ENCODE measurements around the gene SEMA5B.

Gene SEMA5B

GRCh38 chr3:122962149-122962548 lies 65.4 kb downstream of the SEMA5B start:
- H3K27ac ChIP-seq (ENCODE audit: low read length): no peak overlapping the region
- H3K4me1 ChIP-seq (ENCODE audit: control insufficient read depth, low read depth, low read length): peaks cover 33% of the 10 kb centered on the region
- H3K4me3 ChIP-seq (ENCODE audit: low read length): no peak overlapping the region
- no peaks in the 10 kb centered on the region for H3K9me3 ChIP-seq (ENCODE audit: control insufficient read depth, low read depth, low read length)
- H3K36me3 ChIP-seq (ENCODE audit: control insufficient read depth, low read depth, low read length): no peaks in the 10 kb centered on the region
- no peak overlapping the region for H3K9ac ChIP-seq (ENCODE audit: low read length)
- no peaks in the 10 kb centered on the region for H3K27me3 ChIP-seq (ENCODE audit: control insufficient read depth, insufficient read depth, low read length)

DNA sequence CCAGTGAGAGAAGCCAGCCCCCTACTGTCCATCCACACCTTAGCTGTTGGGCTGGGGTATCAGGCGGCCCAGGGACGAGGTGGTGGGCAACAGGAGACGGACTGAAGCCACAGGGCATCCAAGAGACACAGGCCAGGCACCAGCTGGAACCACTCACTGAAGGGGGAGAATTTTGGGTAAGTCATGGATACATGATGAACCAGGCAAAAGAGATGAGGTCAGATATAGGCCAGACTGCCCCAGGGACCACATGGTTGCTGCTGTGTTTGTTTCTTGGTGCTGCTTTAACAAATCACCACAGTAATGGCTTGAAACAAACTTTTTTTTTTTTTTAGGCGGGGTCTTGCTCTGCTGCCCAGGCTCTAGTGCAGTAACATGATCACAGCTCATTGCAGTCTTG lies 66.4 kb downstream of the SEMA5B start:
- Histone ChIP-seq H3K36me3 (ENCODE audit: control insufficient read depth, low read depth, low read length) (no peaks in the 10 kb centered on the region), H3K4me1 (ENCODE audit: control insufficient read depth, low read depth, low read length) (peaks cover 40% of the 10 kb centered on the region), H3K27ac (ENCODE audit: low read length) (no peak overlapping the region), H3K9ac (ENCODE audit: low read length) (no peak overlapping the region), H3K4me3 (ENCODE audit: low read length) (no peak overlapping the region), H3K9me3 (ENCODE audit: control insufficient read depth, low read depth, low read length) (no peaks in the 10 kb centered on the region), H3K27me3 (ENCODE audit: control insufficient read depth, insufficient read depth, low read length) (no peaks in the 10 kb centered on the region)

DNA sequence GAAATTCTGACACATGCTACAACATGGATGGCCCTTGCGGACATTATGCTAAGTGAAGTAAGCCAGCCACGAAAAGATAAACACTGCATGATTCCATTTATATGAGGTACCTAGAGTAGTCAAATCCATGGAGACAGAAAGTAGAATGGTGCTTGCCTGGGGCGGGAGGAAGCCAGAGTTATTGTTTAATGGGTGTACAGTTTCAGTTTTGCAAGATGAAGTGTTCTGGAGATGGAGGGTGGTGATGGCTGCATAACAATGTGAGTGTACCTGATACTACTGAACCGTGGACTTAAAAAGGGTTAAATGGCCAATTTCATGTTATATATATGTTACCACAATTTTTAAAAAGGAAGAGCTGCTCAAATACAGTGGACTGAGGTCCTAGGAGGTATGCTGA lies 66.9 kb downstream of the SEMA5B start:
- Histone ChIP-seq H3K9ac (ENCODE audit: low read length) (no peak overlapping the region), H3K36me3 (ENCODE audit: control insufficient read depth, low read depth, low read length) (no peaks in the 10 kb centered on the region), H3K27ac (ENCODE audit: low read length) (no peak overlapping the region), H3K4me1 (ENCODE audit: control insufficient read depth, low read depth, low read length) (peaks cover 41% of the 10 kb centered on the region), H3K4me3 (ENCODE audit: low read length) (no peak overlapping the region), H3K9me3 (ENCODE audit: control insufficient read depth, low read depth, low read length) (no peaks in the 10 kb centered on the region), H3K27me3 (ENCODE audit: control insufficient read depth, insufficient read depth, low read length) (no peaks in the 10 kb centered on the region)

GRCh38 chr3:122959339-122959738 lies 68.2 kb downstream of the SEMA5B start:
- Histone ChIP-seq H3K27me3 (ENCODE audit: control insufficient read depth, insufficient read depth, low read length) (no peaks in the 10 kb centered on the region), H3K9me3 (ENCODE audit: control insufficient read depth, low read depth, low read length) (no peaks in the 10 kb centered on the region), H3K4me3 (ENCODE audit: low read length) (no peak overlapping the region), H3K27ac (ENCODE audit: low read length) (no peak overlapping the region), H3K36me3 (ENCODE audit: control insufficient read depth, low read depth, low read length) (no peaks in the 10 kb centered on the region), H3K9ac (ENCODE audit: low read length) (no peak overlapping the region), H3K4me1 (ENCODE audit: control insufficient read depth, low read depth, low read length) (peaks cover 30% of the 10 kb centered on the region)

DNA sequence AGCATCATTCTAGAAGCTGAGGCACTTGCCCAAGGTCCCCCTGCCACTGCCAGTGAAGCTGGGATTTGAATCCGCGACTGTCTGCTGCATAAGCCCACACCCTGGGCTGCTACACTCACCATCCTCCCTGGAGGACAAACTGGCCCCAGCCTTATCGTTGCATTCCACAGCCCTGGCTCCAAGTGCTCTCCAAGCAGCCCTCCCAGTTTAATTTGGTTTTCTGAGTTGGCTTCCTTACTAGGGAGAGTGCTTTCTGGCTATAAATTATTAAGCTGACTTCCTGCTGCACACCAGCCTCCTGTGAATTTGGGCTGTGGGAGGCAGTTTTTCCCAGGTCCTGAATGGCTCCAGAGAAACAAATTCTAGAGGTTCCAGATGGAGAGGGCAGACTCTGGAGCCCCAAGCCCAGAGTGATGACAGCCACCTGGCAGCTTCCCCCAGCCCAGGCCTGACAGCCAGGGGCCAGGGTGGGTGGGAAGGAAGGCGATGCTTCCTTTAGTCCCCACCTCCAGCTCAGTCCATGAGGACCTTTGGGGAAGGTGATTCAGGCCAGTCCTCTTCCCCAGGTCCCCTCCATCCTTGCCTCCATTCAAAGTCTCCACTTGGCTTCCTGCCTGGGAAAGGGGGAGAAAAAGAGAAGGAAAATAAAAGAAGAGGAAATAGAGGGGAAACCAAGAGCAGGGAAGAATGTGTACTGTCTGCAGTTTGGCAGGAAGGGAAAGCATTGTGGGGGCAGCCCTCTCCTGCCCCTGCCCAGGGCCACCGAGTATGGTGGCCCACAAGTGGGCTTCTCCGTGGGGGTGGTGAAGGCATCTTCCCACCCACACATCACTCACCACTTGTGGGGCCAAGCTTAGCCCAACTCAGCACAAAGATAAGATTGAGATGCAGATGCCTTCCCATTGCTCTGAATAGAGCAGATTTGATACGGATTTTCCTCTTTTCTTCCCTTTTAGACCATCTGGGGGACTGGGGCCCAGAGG lies 69.6 kb downstream of the SEMA5B start:
- Histone ChIP-seq H3K9me3 (ENCODE audit: control insufficient read depth, low read depth, low read length) (no peaks in the 10 kb centered on the region), H3K4me1 (ENCODE audit: control insufficient read depth, low read depth, low read length) (peaks cover 31% of the 10 kb centered on the region), H3K9ac (ENCODE audit: low read length) (no peak overlapping the region), H3K27me3 (ENCODE audit: control insufficient read depth, insufficient read depth, low read length) (no peaks in the 10 kb centered on the region), H3K4me3 (ENCODE audit: low read length) (no peak overlapping the region), H3K27ac (ENCODE audit: low read length) (no peak overlapping the region), H3K36me3 (ENCODE audit: control insufficient read depth, low read depth, low read length) (no peaks in the 10 kb centered on the region)

GRCh38 chr3:122956693-122957455 lies 70.7 kb downstream of the SEMA5B start:
- Histone ChIP-seq H3K4me1 (ENCODE audit: control insufficient read depth, low read depth, low read length) (peaks cover 35% of the 10 kb centered on the region), H3K4me3 (ENCODE audit: low read length) (no peak overlapping the region), H3K9me3 (ENCODE audit: control insufficient read depth, low read depth, low read length) (no peaks in the 10 kb centered on the region), H3K27me3 (ENCODE audit: control insufficient read depth, insufficient read depth, low read length) (no peaks in the 10 kb centered on the region), H3K36me3 (ENCODE audit: control insufficient read depth, low read depth, low read length) (no peaks in the 10 kb centered on the region), H3K9ac (ENCODE audit: low read length) (no peak overlapping the region), H3K27ac (ENCODE audit: low read length) (no peak overlapping the region)

GRCh38 chr3:122955916-122956692 lies 71.5 kb downstream of the SEMA5B start:
- H3K4me1 ChIP-seq (ENCODE audit: control insufficient read depth, low read depth, low read length): peaks cover 35% of the 10 kb centered on the region
- no peaks in the 10 kb centered on the region for H3K9me3 ChIP-seq (ENCODE audit: control insufficient read depth, low read depth, low read length)
- H3K27me3 ChIP-seq (ENCODE audit: control insufficient read depth, insufficient read depth, low read length): no peaks in the 10 kb centered on the region
- no peak overlapping the region for H3K4me3 ChIP-seq (ENCODE audit: low read length)
- no peak overlapping the region for H3K9ac ChIP-seq (ENCODE audit: low read length)
- no peaks in the 10 kb centered on the region for H3K36me3 ChIP-seq (ENCODE audit: control insufficient read depth, low read depth, low read length)
- no peak overlapping the region for H3K27ac ChIP-seq (ENCODE audit: low read length)

- H3K27ac ChIP-seq (ENCODE audit: low read length): no peak overlapping the region
- H3K36me3 ChIP-seq (ENCODE audit: control insufficient read depth, low read depth, low read length): no peaks in the 10 kb centered on the region
- H3K27me3 ChIP-seq (ENCODE audit: control insufficient read depth, insufficient read depth, low read length): no peaks in the 10 kb centered on the region
These were observed 75.0 kb downstream of the SEMA5B start for GRCh38 chr3:122952520-122952919.

GRCh38 chr3:122948408-122948807 lies 79.2 kb downstream of the SEMA5B start:
- Histone ChIP-seq H3K27ac (ENCODE audit: low read length) (no peak overlapping the region), H3K36me3 (ENCODE audit: control insufficient read depth, low read depth, low read length) (no peaks in the 10 kb centered on the region), H3K9me3 (ENCODE audit: control insufficient read depth, low read depth, low read length) (no peaks in the 10 kb centered on the region), H3K4me3 (ENCODE audit: low read length) (no peak overlapping the region), H3K27me3 (ENCODE audit: control insufficient read depth, insufficient read depth, low read length) (peaks cover 5% of the 10 kb centered on the region), H3K4me1 (ENCODE audit: control insufficient read depth, low read depth, low read length) (peaks cover 9% of the 10 kb centered on the region), H3K9ac (ENCODE audit: low read length) (no peak overlapping the region)

More at GRCh38 chr3:122952520-122952919, 75.0 kb downstream of the SEMA5B start:
- Histone ChIP-seq H3K4me1 (ENCODE audit: control insufficient read depth, low read depth, low read length) (peaks cover 14% of the 10 kb centered on the region), H3K9ac (ENCODE audit: low read length) (no peak overlapping the region), H3K9me3 (ENCODE audit: control insufficient read depth, low read depth, low read length) (no peaks in the 10 kb centered on the region), H3K4me3 (ENCODE audit: low read length) (no peak overlapping the region)

- Histone ChIP-seq H3K9ac (ENCODE audit: low read length) (no peak overlapping the region), H3K4me1 (ENCODE audit: control insufficient read depth, low read depth, low read length) (peaks cover 3% of the 10 kb centered on the region)
These were observed 79.8 kb downstream of the SEMA5B start for GRCh38 chr3:122947738-122948137.

DNA sequence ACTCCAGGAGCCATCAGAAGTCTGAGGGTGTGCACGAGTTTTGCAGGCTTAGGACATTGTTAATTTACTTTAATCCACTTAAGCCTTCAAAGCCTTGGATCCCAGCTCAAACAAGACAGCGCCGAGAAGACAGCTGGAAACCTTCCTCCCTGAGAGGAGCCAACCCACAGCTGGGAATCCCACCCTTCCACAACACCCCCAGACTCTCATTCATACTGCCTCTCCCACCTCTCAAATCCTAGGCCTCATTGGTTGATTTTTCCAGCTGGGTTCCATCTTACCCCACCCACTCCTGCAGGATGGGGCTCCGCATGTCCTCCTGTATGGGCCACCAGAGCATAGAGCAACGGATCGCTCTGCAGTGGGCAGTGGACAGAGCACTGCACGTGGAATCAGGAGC lies 80.4 kb downstream of the SEMA5B start:
- Histone ChIP-seq H3K36me3 (ENCODE audit: control insufficient read depth, low read depth, low read length) (no peaks in the 10 kb centered on the region), H3K27ac (ENCODE audit: low read length) (no peak overlapping the region), H3K4me3 (ENCODE audit: low read length) (no peak overlapping the region), H3K9ac (ENCODE audit: low read length) (no peak overlapping the region), H3K27me3 (ENCODE audit: control insufficient read depth, insufficient read depth, low read length) (peaks cover 5% of the 10 kb centered on the region), H3K4me1 (ENCODE audit: control insufficient read depth, low read depth, low read length) (peaks cover 3% of the 10 kb centered on the region), H3K9me3 (ENCODE audit: control insufficient read depth, low read depth, low read length) (no peaks in the 10 kb centered on the region)

More at GRCh38 chr3:122947738-122948137, 79.8 kb downstream of the SEMA5B start:
- Histone ChIP-seq H3K27me3 (ENCODE audit: control insufficient read depth, insufficient read depth, low read length) (peaks cover 5% of the 10 kb centered on the region), H3K9me3 (ENCODE audit: control insufficient read depth, low read depth, low read length) (no peaks in the 10 kb centered on the region), H3K36me3 (ENCODE audit: control insufficient read depth, low read depth, low read length) (no peaks in the 10 kb centered on the region), H3K4me3 (ENCODE audit: low read length) (no peak overlapping the region), H3K27ac (ENCODE audit: low read length) (no peak overlapping the region)
